RPMI8226 (cell line): ENCODE measurements around the gene ZNHIT6.
"Not testable (repeated sequence)": the region's sequence is repeated elsewhere in the genome, so short reads cannot be mapped to it uniquely, and the experiment has no call there.

ENCODE experiments used
- DNase-seq: peaks from one replicate; pipeline ENCODE4 v3.0.0-alpha.2; 2015

Gene ZNHIT6

GRCh38 chr1:85665932-85666331, 42.3 kb downstream of the ZNHIT6 start:
- no peak for DNase-seq

DNA sequence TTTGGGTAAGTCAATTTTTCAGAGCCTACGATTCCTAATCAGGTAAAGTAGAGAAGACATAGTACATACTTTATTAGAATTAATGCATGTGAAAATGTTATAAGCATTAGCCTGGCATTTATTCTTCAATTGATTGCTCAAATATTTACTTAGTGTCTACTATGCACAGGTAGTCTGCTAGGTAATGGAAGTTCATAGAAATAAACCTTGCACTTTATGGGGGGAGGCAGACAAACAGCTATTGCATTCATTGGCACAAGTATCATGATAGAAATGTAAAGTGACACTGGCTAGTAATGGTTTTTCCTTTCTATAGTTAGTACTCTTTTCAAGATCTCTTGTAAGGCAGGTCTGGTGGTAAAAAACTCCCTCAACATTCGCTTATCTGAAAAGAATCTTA, 44.9 kb downstream of the ZNHIT6 start:
- DNase-seq: no peak

DNA sequence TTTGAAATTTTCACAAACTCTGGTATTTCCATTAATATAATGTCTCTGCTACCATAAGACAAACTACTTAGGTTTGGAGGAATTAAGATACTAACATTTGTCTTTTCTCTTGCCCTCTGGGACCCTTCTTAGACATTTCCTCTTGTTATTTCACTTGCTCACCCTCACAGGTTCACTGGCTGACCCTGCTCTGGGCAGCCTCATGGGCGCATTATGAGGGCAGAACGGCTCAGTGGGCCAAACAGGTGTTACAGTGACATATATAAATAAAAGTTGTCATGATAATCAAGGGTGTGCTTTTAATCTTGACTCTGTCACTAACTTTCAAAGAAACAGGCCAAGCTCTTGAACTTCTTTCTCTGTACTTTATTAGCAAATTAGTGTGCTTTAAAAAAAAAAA, 46.5 kb downstream of the ZNHIT6 start:
- DNase-seq: no peak

- DNase-seq: no peak
These were observed 47.7 kb downstream of the ZNHIT6 start for GRCh38 chr1:85660541-85660940.

GRCh38 chr1:85659174-85659573, 49.1 kb downstream of the ZNHIT6 start:
- no peak for DNase-seq

GRCh38 chr1:85656948-85657347, 51.3 kb downstream of the ZNHIT6 start:
- DNase-seq: no peak

- DNase-seq: no peak
These were observed 52.0 kb downstream of the ZNHIT6 start for GRCh38 chr1:85656256-85656655.

GRCh38 chr1:85655315-85655714, 52.9 kb downstream of the ZNHIT6 start:
- DNase-seq: no peak

- no peak for DNase-seq
These were observed 54.0 kb downstream of the ZNHIT6 start for GRCh38 chr1:85654066-85654782.

- DNase-seq: no peak
These were observed 55.9 kb downstream of the ZNHIT6 start for GRCh38 chr1:85652327-85652726.

GRCh38 chr1:85650645-85651044, 57.6 kb downstream of the ZNHIT6 start:
- DNase-seq: no peak

DNA sequence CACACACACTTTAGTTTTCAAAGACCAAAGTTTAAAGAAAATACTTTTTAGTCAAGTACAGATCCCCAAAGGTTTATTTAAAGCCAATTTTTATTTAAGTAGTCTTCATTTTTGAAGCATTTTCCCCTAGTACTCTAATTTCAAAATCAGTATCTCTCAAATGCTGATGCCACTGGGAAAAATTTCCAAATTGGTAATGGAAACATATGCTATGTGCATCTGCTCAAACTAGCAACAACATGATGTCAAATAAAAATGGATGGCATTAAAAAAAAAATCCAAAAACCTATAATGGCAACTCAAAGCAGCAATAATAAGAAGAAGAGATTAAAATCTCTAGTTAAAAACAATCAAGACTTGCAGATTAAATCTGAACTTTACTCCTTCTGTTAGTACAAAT, 58.6 kb downstream of the ZNHIT6 start:
- DNase-seq: no peak

DNA sequence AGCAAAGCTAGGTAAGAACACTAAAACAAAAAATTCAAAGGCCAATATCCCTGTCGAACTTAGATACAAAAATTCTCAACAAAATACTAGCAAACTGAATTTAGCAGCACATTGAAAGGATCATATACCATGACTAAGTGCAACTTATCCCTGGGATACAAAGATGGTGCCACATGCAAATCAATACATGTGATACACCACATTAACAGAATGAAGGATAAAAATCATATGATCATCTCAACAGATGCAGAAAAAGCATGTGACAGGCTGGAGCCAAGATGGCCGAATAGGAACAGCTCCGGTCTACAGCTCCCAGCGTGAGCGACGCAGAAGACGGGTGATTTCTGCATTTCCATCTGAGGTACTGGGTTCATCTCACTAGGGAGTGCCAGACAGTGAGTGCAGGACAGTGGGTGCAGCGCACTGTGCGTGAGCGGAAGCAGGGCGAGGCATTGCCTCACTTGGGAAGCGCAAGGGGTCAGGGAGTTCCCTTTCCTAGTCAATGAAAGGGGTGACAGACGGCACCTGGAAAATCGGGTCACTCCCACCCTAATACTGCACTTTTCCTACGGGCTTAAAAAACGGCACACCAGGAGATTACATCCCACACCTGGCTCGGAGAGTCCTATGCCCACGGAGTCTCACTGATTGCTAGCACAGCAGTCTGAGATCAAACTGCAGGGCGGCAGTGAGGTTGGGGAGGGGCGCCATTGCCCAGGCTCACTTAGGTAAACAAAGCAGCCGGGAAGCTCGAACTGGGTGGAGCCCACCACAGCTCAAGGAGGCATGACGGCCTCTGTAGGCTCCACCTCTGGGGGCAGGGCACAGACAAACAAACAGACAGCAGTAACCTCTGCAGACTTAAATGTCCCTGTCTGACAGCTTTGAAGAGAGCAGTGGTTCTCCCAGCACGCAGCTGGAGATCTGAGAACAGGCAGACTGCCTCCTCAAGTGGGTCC, 66.4 kb downstream of the ZNHIT6 start:
- DNase-seq: not testable (repeated sequence)

- DNase-seq: not testable (repeated sequence)
These were observed 68.3 kb downstream of the ZNHIT6 start for GRCh38 chr1:85639920-85640319.

DNA sequence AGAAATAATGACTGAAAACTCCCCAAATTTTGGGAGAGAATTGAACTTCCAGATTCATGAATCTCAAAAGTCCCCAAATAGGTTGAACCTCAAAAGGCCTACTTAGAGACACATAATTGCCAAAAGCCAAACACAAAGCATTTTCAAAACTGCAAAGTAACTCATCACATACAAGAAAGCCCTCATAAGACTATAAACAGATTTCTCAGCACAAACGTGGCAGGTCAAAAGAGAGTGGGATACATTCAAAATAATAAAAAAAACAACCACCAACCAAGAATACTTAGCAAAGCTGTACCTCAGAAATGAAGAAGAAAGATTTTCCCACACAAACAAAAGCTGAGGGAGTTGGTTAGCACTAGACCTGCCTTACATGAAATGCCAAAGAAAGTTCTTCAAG, 69.8 kb downstream of the ZNHIT6 start:
- no peak for DNase-seq

GRCh38 chr1:85630493-85630892, 77.7 kb downstream of the ZNHIT6 start:
- DNase-seq: no peak

GRCh38 chr1:85629532-85629920, 78.7 kb downstream of the ZNHIT6 start:
- DNase-seq: no peak

DNA sequence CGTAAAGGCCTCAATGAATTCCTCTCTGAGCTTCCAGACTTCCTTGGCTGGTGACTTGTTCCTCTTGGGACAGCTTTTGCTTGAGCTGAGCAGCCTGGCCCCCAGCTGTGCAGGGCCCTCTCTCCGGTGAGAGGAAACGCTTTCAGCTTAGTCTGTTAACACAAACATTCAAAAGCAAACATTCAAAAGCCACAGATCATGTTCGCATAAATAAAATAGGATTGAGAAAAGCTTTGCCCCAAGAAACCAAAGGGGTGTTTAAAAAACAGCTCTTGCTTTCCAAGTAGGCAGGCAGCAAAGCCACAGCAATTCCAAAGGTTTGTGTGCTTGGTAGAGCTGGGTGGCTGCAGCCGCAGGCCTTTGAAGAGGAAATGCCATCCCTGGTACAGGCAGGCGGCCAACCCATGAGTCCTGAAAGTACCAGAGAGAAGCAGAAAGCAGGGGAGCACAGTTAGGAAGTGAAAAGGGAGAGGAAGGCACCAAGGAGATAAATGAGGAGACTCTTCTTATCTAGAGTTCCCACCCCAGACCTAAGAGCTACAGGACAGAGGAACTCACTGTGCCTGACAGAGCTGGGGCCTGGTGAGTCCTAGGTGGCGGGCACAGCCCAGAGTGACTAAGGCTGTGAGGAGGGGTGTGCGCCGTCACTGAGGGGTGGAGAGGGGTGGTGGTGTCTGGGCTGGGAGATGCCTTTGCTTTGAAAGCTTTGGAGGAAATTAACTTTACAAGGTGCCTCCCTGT, 79.3 kb downstream of the ZNHIT6 start:
- no peak for DNase-seq

GRCh38 chr1:85626818-85627217, 81.4 kb downstream of the ZNHIT6 start:
- no peak for DNase-seq

GRCh38 chr1:85624361-85624760, 83.9 kb downstream of the ZNHIT6 start:
- DNase-seq: no peak

GRCh38 chr1:85623061-85623471, 85.2 kb downstream of the ZNHIT6 start:
- DNase-seq: no peak

GRCh38 chr1:85621430-85621829, 86.8 kb downstream of the ZNHIT6 start:
- no peak for DNase-seq

DNA sequence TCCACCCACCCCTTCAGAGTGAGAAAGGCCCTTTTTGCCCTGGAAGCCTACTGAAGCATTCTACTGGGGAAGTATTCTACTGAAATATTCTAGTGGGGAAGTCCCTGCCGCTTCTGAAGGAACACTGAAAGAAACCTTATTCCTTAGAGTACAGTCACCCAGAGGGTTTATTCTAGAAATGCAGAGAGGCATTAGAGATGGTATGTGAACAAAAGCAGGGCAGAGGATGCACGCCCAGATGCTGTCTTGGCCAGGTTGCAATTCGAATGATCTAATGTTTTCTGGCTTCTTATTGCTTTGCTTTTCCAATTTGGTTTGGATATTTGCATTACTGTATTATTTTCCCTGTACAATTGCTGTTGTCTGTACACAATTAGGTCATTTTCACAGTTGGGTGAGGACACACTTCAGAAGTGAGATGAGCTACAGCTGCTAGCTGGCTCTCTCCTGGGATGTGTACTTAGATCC, 90.6 kb downstream of the ZNHIT6 start:
- DNase-seq: no peak
